HepG2 (cell line): Measurements from ENCODE around the gene SMIM8. TPM values are rescaled to one million over a fixed set of nuclear protein-coding genes. Genes with fewer than 3 reads are reported as not detected.

Source experiments
- ATAC-seq: fragments of 200-7000 bp; cut with Tn5 transposase; 3 replicates; pipeline ENCODE4 v1.9.1; 2020; ENCODE audit warnings: mild to moderate bottlenecking, moderate library complexity
- BruUV-seq: library from RNA; stranded (reverse); fragments of 400-500 nt; replicated peaks from 2 replicates; lab custom pipeline; 2021; lab: Mats Ljungman, UMichigan
- CTCF ChIA-PET: fragments of 300-600 bp; formaldehyde crosslinking; extraction: SDS; loops from one replicate; lab custom pipeline; 2021; ENCODE audit warnings: low total read pairs, inconsistent platforms, low intra/inter-chr PET ratio; lab: Yijun Ruan, JAX
- POLR2A ChIA-PET: fragments of 350-600 bp; sonication (Branson Sonifier 250); formaldehyde crosslinking; loops from one replicate; lab custom pipeline; 2020; ENCODE audit warnings: antibody characterized with exemption, inconsistent platforms; lab: Yijun Ruan, JAX
- DNase-seq: peaks from one replicate; pipeline ENCODE4 v3.0.0-alpha.2; 2015; ENCODE audit warnings: low spot score
- FAIRE-seq: peaks from 3 replicates; lab custom pipeline; 2011; peaks lifted over from hg19 to GRCh38; lab: Jason Lieb, UNC
- H2AFZ ChIP-seq: one replicate; pipeline ENCODE4 v1.6.1; 2011; ENCODE audit warnings: low read length, inconsistent platforms
- H3K27ac ChIP-seq: fragments of 300-600 bp; 3 replicates; pipeline ENCODE4 v1.8.0; 2011; ENCODE audit warnings: mixed run types, mild to moderate bottlenecking, mixed read lengths, low read length, inconsistent platforms; ENCODE audit not compliant: insufficient read depth; ENCODE audit errors: extremely low read length
- H3K27me3 ChIP-seq, 2 experiments: fragments of 200-600 bp in 1 of 2; 2 replicates in 1 of 2; 3 replicates in 1 of 2; pipeline versions ENCODE4 v1.6.0 to v1.8.0; 2011; ENCODE audit warnings: low read length in 2 of 2, mild to moderate bottlenecking in 2 of 2, moderate library complexity in 2 of 2, inconsistent platforms in 1 of 2; ENCODE audit not compliant: insufficient read depth in 2 of 2, control insufficient read depth in 1 of 2
- H3K36me3 ChIP-seq, 2 experiments: fragments of 200-600 bp in 1 of 2; replicated peaks in 1 of 2; 2 replicates in 1 of 2; 3 replicates in 1 of 2; pipeline versions ENCODE4 v1.5.1 to v1.8.0; 2011; ENCODE audit warnings: low read length in 2 of 2, inconsistent platforms in 1 of 2; ENCODE audit not compliant: insufficient read depth in 2 of 2, control insufficient read depth in 1 of 2
- H3K4me1 ChIP-seq: 2 replicates; pipeline ENCODE4 v1.5.1; 2012; ENCODE audit warnings: low read length, inconsistent platforms; ENCODE audit not compliant: insufficient read depth
- H3K4me2 ChIP-seq: 2 replicates; pipeline ENCODE4 v1.6.0; 2011; ENCODE audit warnings: low read depth, low read length, inconsistent platforms
- H3K4me3 ChIP-seq, 3 experiments: fragments of 200-600 bp in 1 of 3; sonication (generic), shearing (Covaris generic) in 1 of 3; replicated peaks in 1 of 3; 2 replicates each; pipeline ENCODE4 v1.5.1; 2011 to 2016; ENCODE audit warnings: low read length in 3 of 3, inconsistent platforms in 2 of 3, low read depth in 2 of 3, mild to moderate bottlenecking in 2 of 3, control low read depth in 1 of 3, mixed read lengths in 1 of 3; ENCODE audit not compliant: insufficient read depth in 1 of 3
- H3K79me2 ChIP-seq: one replicate; pipeline ENCODE4 v1.6.1; 2011; ENCODE audit warnings: low read length, inconsistent platforms; ENCODE audit not compliant: insufficient read depth
- H3K9ac ChIP-seq: 2 replicates; pipeline ENCODE4 v1.6.0; 2011; ENCODE audit warnings: mild to moderate bottlenecking, low read depth, low read length, inconsistent platforms; ENCODE audit not compliant: insufficient read depth
- H3K9me3 ChIP-seq: 2 replicates; pipeline ENCODE4 v1.5.1; 2012; ENCODE audit warnings: mild to moderate bottlenecking, low read length
- H4K20me1 ChIP-seq: 2 replicates; pipeline ENCODE4 v1.6.0; 2011; ENCODE audit warnings: inconsistent platforms, mild to moderate bottlenecking, low read length, moderate library complexity; ENCODE audit not compliant: insufficient read depth
- ETV6 ChIP-seq: sonication (generic); formaldehyde crosslinking; conservative IDR thresholded peaks from 2 replicates; pipeline ENCODE4 v1.4.0; 2020; ENCODE audit warnings: missing genetic modification reagents
- HMG20A ChIP-seq: IDR thresholded peaks from 2 replicates; pipeline ENCODE4 v1.6.1; 2016; ENCODE audit warnings: borderline replicate concordance
- KAT8 ChIP-seq: IDR thresholded peaks from 2 replicates; pipeline ENCODE4 v1.6.1; 2016; ENCODE audit warnings: missing genetic modification reagents, missing compliant biosample characterization
- SMARCC2 ChIP-seq: fragments of 450-650 bp; IDR thresholded peaks from 2 replicates; pipeline ENCODE4 v1.6.1; 2017; ENCODE audit warnings: antibody characterized with exemption, mild to moderate bottlenecking
- XRCC5 ChIP-seq: fragments of 200-400 bp; formaldehyde crosslinking; optimal IDR thresholded peaks from 2 replicates; pipeline ENCODE3; 2017; ENCODE audit warnings: mild to moderate bottlenecking, low read length
- ZBTB49 ChIP-seq: sonication (generic); formaldehyde crosslinking; IDR thresholded peaks from 2 replicates; pipeline ENCODE4 v1.4.0; 2020; ENCODE audit warnings: missing genetic modification reagents, borderline replicate concordance
- ZBTB8A ChIP-seq: sonication (generic); formaldehyde crosslinking; IDR thresholded peaks from 2 replicates; pipeline ENCODE4 v1.4.0; 2020; ENCODE audit warnings: mild to moderate bottlenecking, low read depth, missing genetic modification reagents, borderline replicate concordance
- ZNF24 ChIP-seq: fragments of 450-650 bp; IDR thresholded peaks from 2 replicates; pipeline ENCODE4 v1.6.1; 2017; ENCODE audit warnings: antibody characterized with exemption, mild to moderate bottlenecking
- ZNF512 ChIP-seq: sonication (generic); formaldehyde crosslinking; IDR thresholded peaks from 2 replicates; pipeline ENCODE4 v1.4.0; 2020; ENCODE audit warnings: mild to moderate bottlenecking, missing genetic modification reagents
- ZNF550 ChIP-seq: sonication (generic); formaldehyde crosslinking; IDR thresholded peaks from 2 replicates; pipeline ENCODE4 v1.4.0; 2020; ENCODE audit warnings: mild to moderate bottlenecking, missing genetic modification reagents, borderline replicate concordance
- ZNF839 ChIP-seq: sonication (generic); formaldehyde crosslinking; IDR thresholded peaks from 2 replicates; pipeline ENCODE4 v1.4.0; 2020; ENCODE audit warnings: missing genetic modification reagents, mild to moderate bottlenecking, borderline replicate concordance
- WGBS: methylation state at CpG from one replicate; pipeline ENCODE4 v1.1.6; 2017; ENCODE audit warnings: low lambda C conversion rate; 5-methylcytosine and 5-hydroxymethylcytosine counted together
- in situ Hi-C: cut with HindIII; loops from 2 replicates; pipeline ENCODE4 v1.10.0; 2017; ENCODE audit warnings: low pct_unique_long_range_greater_than_20kb; ENCODE audit not compliant: extremely low pct_ligation_motif_present
- intact Hi-C: fragments of 100-400 bp; cut with micrococcal nuclease; formaldehyde crosslinking; loops from one replicate; pipeline ENCODE4 v1.10.0; 2022; ENCODE audit not compliant: unreplicated experiment
- polyA plus RNA-seq, 8 experiments: library from polyadenylated mRNA; depleted of rRNA in 3 of 8; stranded (reverse) in 7 of 8; unstranded in 1 of 8; fragments of >200 nt; fragmentation: Illumina TruSeq in 4 of 8; extraction: Trizol in 4 of 8; gene quantifications; 2 replicates each; pipeline versions ENCODE4 v1.2.1 to v1.2.3, GENCODE V29; 2011 to 2016; ENCODE audit warnings: low read depth in 4 of 8, missing spikeins in 1 of 8, mixed read lengths in 1 of 8; ENCODE audit not compliant: insufficient read depth in 1 of 8
- total RNA-seq, 5 experiments: library from RNA; depleted of rRNA; stranded (reverse); fragments of >200 nt; fragmentation: Illumina TruSeq; extraction: Trizol; gene quantifications; 2 replicates each; pipeline ENCODE4 v1.2.3, GENCODE V29; 2016; ENCODE audit warnings: low read depth in 1 of 5
- TF ChIP-seq, protein P1 (sequence below): sonication (generic); formaldehyde crosslinking; IDR thresholded peaks from 2 replicates; pipeline ENCODE4 v1.8.0; 2022; ENCODE audit warnings: low read depth, missing genetic modification reagents
- TF ChIP-seq, protein P2 (sequence below): sonication (generic); formaldehyde crosslinking; IDR thresholded peaks from 2 replicates; pipeline ENCODE4 v1.5.1; 2020; ENCODE audit warnings: missing genetic modification reagents, mild to moderate bottlenecking, borderline replicate concordance
- TF ChIP-seq, protein P3 (sequence below), 2 experiments: IDR thresholded peaks; 2 replicates each; pipeline ENCODE4 v1.6.1; 2011 to 2012; ENCODE audit warnings: low read length in 2 of 2, borderline replicate concordance in 1 of 2, low read depth in 1 of 2, mild to moderate bottlenecking in 1 of 2, moderate library complexity in 1 of 2

The SMIM8 gene
- total and polyA plus RNA-seq, 2 of the 13 experiments (the other 11 are each of a cell fraction or from before 2014, with no cell fraction given): 4.8 to 10.0 TPM

DNA sequence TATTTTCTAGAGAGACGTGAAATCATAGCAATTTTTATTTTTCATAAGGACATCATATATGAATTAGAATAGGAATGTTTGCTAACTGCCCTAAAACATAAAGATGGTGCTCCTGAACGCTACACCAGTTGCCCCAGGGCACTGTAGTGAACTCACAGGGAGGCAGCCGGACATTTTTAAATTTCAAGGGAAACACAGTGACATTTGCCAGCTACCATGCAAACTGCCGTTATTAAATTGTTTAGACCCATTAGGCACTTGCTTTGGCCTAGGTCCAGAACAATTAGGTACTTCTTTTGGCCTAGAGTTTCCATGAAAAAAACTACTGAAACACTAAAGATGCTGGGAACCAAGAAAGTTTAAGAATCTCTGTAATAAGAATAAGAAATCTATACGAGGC lies 60.5 kb downstream of the SMIM8 start:
- H3K9me3 ChIP-seq: no peaks in the 10 kb centered on the region
- H3K79me2 ChIP-seq: no peaks in the 10 kb centered on the region
- no peak overlapping the region for H3K4me3 ChIP-seq
- in situ Hi-C loops: no loop called here
- H2AFZ ChIP-seq: no peak overlapping the region
- H4K20me1 ChIP-seq: no peaks in the 10 kb centered on the region
- no peak for DNase-seq
- no peaks in the 10 kb centered on the region for H3K4me1 ChIP-seq
- H3K27me3 ChIP-seq: no peaks in the 10 kb centered on the region
- no peak for ATAC-seq
- intact Hi-C loops: no loop called here
- no peak overlapping the region for H3K4me2 ChIP-seq
- FAIRE-seq: no peak
- CTCF ChIA-PET: no interaction called here
- H3K36me3 ChIP-seq: no peaks in the 10 kb centered on the region
- 79% methylated on average over 5 of the region's 5 CpGs for WGBS
- no TSS peak for BruUV-seq
- TF ChIP-seq, protein P1, sequence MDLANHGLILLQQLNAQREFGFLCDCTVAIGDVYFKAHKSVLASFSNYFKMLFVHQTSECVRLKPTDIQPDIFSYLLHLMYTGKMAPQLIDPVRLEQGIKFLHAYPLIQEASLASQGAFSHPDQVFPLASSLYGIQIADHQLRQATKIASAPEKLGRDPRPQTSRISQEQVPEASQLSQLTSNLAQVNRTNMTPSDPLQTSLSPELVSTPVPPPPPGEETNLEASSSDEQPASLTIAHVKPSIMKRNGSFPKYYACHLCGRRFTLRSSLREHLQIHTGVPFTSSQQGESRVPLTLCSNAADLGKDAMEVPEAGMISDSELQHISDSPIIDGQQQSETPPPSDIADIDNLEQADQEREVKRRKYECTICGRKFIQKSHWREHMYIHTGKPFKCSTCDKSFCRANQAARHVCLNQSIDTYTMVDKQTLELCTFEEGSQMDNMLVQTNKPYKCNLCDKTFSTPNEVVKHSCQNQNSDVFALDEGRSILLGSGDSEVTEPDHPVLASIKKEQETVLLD (CRISPR knock-in tag): no peak
- no peak for TF ChIP-seq XRCC5
- no peak for TF ChIP-seq KAT8 (CRISPR knock-in tag)
- TF ChIP-seq SMARCC2: no peak
- no peak for TF ChIP-seq ZNF550 (CRISPR knock-in tag)
- no peak for TF ChIP-seq ZNF839
- TF ChIP-seq, protein P2, sequence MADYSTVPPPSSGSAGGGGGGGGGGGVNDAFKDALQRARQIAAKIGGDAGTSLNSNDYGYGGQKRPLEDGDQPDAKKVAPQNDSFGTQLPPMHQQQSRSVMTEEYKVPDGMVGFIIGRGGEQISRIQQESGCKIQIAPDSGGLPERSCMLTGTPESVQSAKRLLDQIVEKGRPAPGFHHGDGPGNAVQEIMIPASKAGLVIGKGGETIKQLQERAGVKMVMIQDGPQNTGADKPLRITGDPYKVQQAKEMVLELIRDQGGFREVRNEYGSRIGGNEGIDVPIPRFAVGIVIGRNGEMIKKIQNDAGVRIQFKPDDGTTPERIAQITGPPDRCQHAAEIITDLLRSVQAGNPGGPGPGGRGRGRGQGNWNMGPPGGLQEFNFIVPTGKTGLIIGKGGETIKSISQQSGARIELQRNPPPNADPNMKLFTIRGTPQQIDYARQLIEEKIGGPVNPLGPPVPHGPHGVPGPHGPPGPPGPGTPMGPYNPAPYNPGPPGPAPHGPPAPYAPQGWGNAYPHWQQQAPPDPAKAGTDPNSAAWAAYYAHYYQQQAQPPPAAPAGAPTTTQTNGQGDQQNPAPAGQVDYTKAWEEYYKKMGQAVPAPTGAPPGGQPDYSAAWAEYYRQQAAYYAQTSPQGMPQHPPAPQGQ (CRISPR knock-in tag): no peak
- TF ChIP-seq ZBTB49 (CRISPR knock-in tag): no peak
- no peak for TF ChIP-seq ETV6 (CRISPR knock-in tag)
- TF ChIP-seq ZNF24: no peak
- no peak for TF ChIP-seq ZBTB8A
- no peak for TF ChIP-seq HMG20A (CRISPR knock-in tag)
- TF ChIP-seq ZNF512: no peak
- TF ChIP-seq, protein P3, sequence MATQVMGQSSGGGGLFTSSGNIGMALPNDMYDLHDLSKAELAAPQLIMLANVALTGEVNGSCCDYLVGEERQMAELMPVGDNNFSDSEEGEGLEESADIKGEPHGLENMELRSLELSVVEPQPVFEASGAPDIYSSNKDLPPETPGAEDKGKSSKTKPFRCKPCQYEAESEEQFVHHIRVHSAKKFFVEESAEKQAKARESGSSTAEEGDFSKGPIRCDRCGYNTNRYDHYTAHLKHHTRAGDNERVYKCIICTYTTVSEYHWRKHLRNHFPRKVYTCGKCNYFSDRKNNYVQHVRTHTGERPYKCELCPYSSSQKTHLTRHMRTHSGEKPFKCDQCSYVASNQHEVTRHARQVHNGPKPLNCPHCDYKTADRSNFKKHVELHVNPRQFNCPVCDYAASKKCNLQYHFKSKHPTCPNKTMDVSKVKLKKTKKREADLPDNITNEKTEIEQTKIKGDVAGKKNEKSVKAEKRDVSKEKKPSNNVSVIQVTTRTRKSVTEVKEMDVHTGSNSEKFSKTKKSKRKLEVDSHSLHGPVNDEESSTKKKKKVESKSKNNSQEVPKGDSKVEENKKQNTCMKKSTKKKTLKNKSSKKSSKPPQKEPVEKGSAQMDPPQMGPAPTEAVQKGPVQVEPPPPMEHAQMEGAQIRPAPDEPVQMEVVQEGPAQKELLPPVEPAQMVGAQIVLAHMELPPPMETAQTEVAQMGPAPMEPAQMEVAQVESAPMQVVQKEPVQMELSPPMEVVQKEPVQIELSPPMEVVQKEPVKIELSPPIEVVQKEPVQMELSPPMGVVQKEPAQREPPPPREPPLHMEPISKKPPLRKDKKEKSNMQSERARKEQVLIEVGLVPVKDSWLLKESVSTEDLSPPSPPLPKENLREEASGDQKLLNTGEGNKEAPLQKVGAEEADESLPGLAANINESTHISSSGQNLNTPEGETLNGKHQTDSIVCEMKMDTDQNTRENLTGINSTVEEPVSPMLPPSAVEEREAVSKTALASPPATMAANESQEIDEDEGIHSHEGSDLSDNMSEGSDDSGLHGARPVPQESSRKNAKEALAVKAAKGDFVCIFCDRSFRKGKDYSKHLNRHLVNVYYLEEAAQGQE (IDR thresholded peaks at IDR 0.05; ENCODE audit: borderline replicate concordance in 1 of 2, low read depth in 1 of 2, low read length in 2 of 2): no peak
- TF ChIP-seq, all 625 proteins: peak for 0
- POLR2A ChIA-PET: no interaction called here
- Histone ChIP-seq H3K27ac (no peak overlapping the region), H3K9ac (no peak overlapping the region)
